ENCODE measurements around the gene SCNM1.
A peak's percentile ranks its signal among the peaks of the same experiment; 100 is the strongest.

The SCNM1 gene

GRCh38 chr1:151189637-151190445, 23.9 kb downstream of the SCNM1 start, which contains the start of gene VPS72 (continued):
- TF ChIP-seq CTCF (tag by site-specific recombination; IDR thresholded peaks at IDR 0.05) (peak; percentile 48), FEZF1 (tag by site-specific recombination; IDR thresholded peaks at IDR 0.05) (no peak), PATZ1 (tag by site-specific recombination; IDR thresholded peaks at IDR 0.05) (peak; percentile 89), ZNF140 (tag by site-specific recombination; IDR thresholded peaks at IDR 0.05) (no peak), ZNF138 (tag by site-specific recombination; IDR thresholded peaks at IDR 0.05; ENCODE audit: borderline replicate concordance) (no peak), ZNF518A (tag by site-specific recombination; conservative IDR thresholded peaks at IDR 0.05; ENCODE audit: low read depth) (peak; percentile 96), KLF8 (tag by site-specific recombination; IDR thresholded peaks at IDR 0.05) (peak; percentile 96), ZNF37A (tag by site-specific recombination; IDR thresholded peaks at IDR 0.05) (no peak), IKZF3 (tag by site-specific recombination; IDR thresholded peaks at IDR 0.05) (no peak; the same call in 1 of the 2 replicates), OSR2 (tag by site-specific recombination; IDR thresholded peaks at IDR 0.05) (no peak), ZBTB8A (tag by site-specific recombination; IDR thresholded peaks at IDR 0.05) (peak; percentile 83), ZNF660 (tag by site-specific recombination; IDR thresholded peaks at IDR 0.05) (peak; percentile 92), ZNF624 (tag by site-specific recombination; IDR thresholded peaks at IDR 0.05) (no peak), ZIC2 (tag by site-specific recombination; IDR thresholded peaks at IDR 0.05) (peak; percentile 78), ZBTB10 (tag by site-specific recombination; IDR thresholded peaks at IDR 0.05) (peak; percentile 73), ZNF473 (tag by site-specific recombination; IDR thresholded peaks at IDR 0.05) (no peak), ZNF146 (tag by site-specific recombination; IDR thresholded peaks at IDR 0.05) (no peak), ZNF514 (tag by site-specific recombination; IDR thresholded peaks at IDR 0.05) (no peak), ZNF549 (tag by site-specific recombination; IDR thresholded peaks at IDR 0.05) (no peak), ZSCAN18 (tag by site-specific recombination; IDR thresholded peaks at IDR 0.05) (no peak), SP2 (tag by site-specific recombination; IDR thresholded peaks at IDR 0.05) (peak; percentile 70), MZF1 (tag by site-specific recombination; IDR thresholded peaks at IDR 0.05; ENCODE audit: borderline replicate concordance) (no peak), GFI1B (tag by site-specific recombination; IDR thresholded peaks at IDR 0.05) (no peak)
- TF ChIP-seq, protein P1, sequence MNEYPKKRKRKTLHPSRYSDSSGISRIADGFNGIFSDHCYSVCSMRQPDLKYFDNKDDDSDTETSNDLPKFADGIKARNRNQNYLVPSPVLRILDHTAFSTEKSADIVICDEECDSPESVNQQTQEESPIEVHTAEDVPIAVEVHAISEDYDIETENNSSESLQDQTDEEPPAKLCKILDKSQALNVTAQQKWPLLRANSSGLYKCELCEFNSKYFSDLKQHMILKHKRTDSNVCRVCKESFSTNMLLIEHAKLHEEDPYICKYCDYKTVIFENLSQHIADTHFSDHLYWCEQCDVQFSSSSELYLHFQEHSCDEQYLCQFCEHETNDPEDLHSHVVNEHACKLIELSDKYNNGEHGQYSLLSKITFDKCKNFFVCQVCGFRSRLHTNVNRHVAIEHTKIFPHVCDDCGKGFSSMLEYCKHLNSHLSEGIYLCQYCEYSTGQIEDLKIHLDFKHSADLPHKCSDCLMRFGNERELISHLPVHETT (tag by site-specific recombination; IDR thresholded peaks at IDR 0.05), result peak; percentile 69

Measured in HEK293 (cell line).